H9 (cell line): ENCODE data around the gene MAST1. TPM values are rescaled to one million over a fixed set of nuclear protein-coding genes. Genes with fewer than 3 reads are reported as not detected.

Experiments
- DNase-seq: peaks from one replicate; pipeline ENCODE4 v3.0.0-alpha.2; 2017
- H2AFZ ChIP-seq: one replicate; pipeline ENCODE4 v1.6.1; 2013; ENCODE audit warnings: mild to moderate bottlenecking, low read length, control low read depth, moderate library complexity
- H2AK5ac ChIP-seq: 2 replicates; pipeline ENCODE4 v1.6.1; 2013; ENCODE audit warnings: low read length, control low read depth, mixed read lengths; ENCODE audit not compliant: insufficient read length
- H2BK120ac ChIP-seq: one replicate; pipeline ENCODE4 v1.6.1; 2013; ENCODE audit warnings: low read depth, mild to moderate bottlenecking, low read length, control low read depth, inconsistent platforms; ENCODE audit not compliant: poor library complexity, severe bottlenecking
- H2BK12ac ChIP-seq: 2 replicates; pipeline ENCODE4 v1.6.1; 2013; ENCODE audit warnings: low read length, control low read depth, mixed read lengths, low read depth; ENCODE audit not compliant: insufficient read length
- H2BK15ac ChIP-seq: 2 replicates; pipeline ENCODE4 v1.6.1; 2013; ENCODE audit warnings: low read depth, low read length, control low read depth
- H2BK20ac ChIP-seq: one replicate; pipeline ENCODE4 v1.6.1; 2013; ENCODE audit warnings: low read depth, mild to moderate bottlenecking, low read length, control low read depth, inconsistent platforms; ENCODE audit not compliant: poor library complexity, severe bottlenecking
- H2BK5ac ChIP-seq: 2 replicates; pipeline ENCODE4 v1.6.1; 2013; ENCODE audit warnings: low read length, control low read depth, mixed read lengths; ENCODE audit not compliant: insufficient read length
- H3K14ac ChIP-seq: 2 replicates; pipeline ENCODE4 v1.6.1; 2013; ENCODE audit warnings: low read length, control low read depth; ENCODE audit not compliant: insufficient read depth
- H3K18ac ChIP-seq: 2 replicates; pipeline ENCODE4 v1.6.1; 2013; ENCODE audit warnings: low read depth, mild to moderate bottlenecking, mixed read lengths, low read length, control low read depth; ENCODE audit not compliant: insufficient read length
- H3K23ac ChIP-seq: 2 replicates; pipeline ENCODE4 v1.6.1; 2013; ENCODE audit warnings: low read length, control low read depth, mixed read lengths, low read depth; ENCODE audit not compliant: insufficient read length
- H3K23me2 ChIP-seq: 2 replicates; pipeline ENCODE4 v1.6.1; 2013; ENCODE audit warnings: low read depth, mild to moderate bottlenecking, mixed read lengths, low read length, control low read depth; ENCODE audit not compliant: insufficient read length, poor library complexity, severe bottlenecking
- H3K27ac ChIP-seq: 2 replicates; pipeline ENCODE4 v1.5.1; 2013; ENCODE audit warnings: low read length, control low read depth, mixed read lengths, low read depth; ENCODE audit not compliant: insufficient read length
- H3K27me3 ChIP-seq: 2 replicates; pipeline ENCODE4 v1.6.1; 2013; ENCODE audit warnings: low read length, control low read depth, inconsistent platforms; ENCODE audit not compliant: insufficient read depth
- H3K4ac ChIP-seq: 2 replicates; pipeline ENCODE4 v1.6.1; 2013; ENCODE audit warnings: low read depth, mild to moderate bottlenecking, control low read depth, inconsistent platforms, low read length, moderate library complexity
- H3K4me1 ChIP-seq: 2 replicates; pipeline ENCODE4 v1.6.1; 2013; ENCODE audit warnings: low read length, control low read depth, inconsistent platforms; ENCODE audit not compliant: insufficient read depth
- H3K4me2 ChIP-seq: 2 replicates; pipeline ENCODE4 v1.6.1; 2013; ENCODE audit warnings: low read length, control low read depth, mixed read lengths; ENCODE audit not compliant: insufficient read length, insufficient read depth
- H3K56ac ChIP-seq: 2 replicates; pipeline ENCODE4 v1.6.1; 2013; ENCODE audit warnings: low read depth, mild to moderate bottlenecking, mixed read lengths, low read length, control low read depth; ENCODE audit not compliant: insufficient read length
- H3K79me1 ChIP-seq: 2 replicates; pipeline ENCODE4 v1.6.1; 2013; ENCODE audit warnings: low read depth, mild to moderate bottlenecking, moderate library complexity, low read length, control low read depth, inconsistent platforms; ENCODE audit not compliant: insufficient read depth, poor library complexity, severe bottlenecking
- H3K79me2 ChIP-seq: 2 replicates; pipeline ENCODE4 v1.6.1; 2013; ENCODE audit warnings: low read length, control low read depth, inconsistent platforms; ENCODE audit not compliant: insufficient read depth
- H3K9ac ChIP-seq: 2 replicates; pipeline ENCODE4 v1.6.1; 2013; ENCODE audit warnings: low read length, control low read depth, mixed read lengths; ENCODE audit not compliant: insufficient read length; ENCODE audit errors: extremely low read depth
- H3K9me3 ChIP-seq: one replicate; pipeline ENCODE4 v1.6.1; 2013; ENCODE audit warnings: low read depth, low read length, inconsistent platforms; ENCODE audit not compliant: control insufficient read depth
- H3T11ph ChIP-seq: one replicate; pipeline ENCODE4 v1.6.1; 2013; ENCODE audit warnings: mild to moderate bottlenecking, low read length, control low read depth, inconsistent platforms
- H4K20me1 ChIP-seq: one replicate; pipeline ENCODE4 v1.6.1; 2013; ENCODE audit not compliant: control insufficient read depth, insufficient read length, insufficient read depth
- H4K5ac ChIP-seq: 2 replicates; pipeline ENCODE4 v1.6.1; 2013; ENCODE audit warnings: low read depth, mild to moderate bottlenecking, mixed read lengths, low read length, control low read depth; ENCODE audit not compliant: insufficient read length
- H4K8ac ChIP-seq: replicated peaks from 2 replicates; pipeline ENCODE4 v1.6.1; 2013; ENCODE audit warnings: low read length, control low read depth, mixed read lengths, low read depth; ENCODE audit not compliant: insufficient read length
- H4K91ac ChIP-seq: 2 replicates; pipeline ENCODE4 v1.6.1; 2013; ENCODE audit warnings: low read depth, mild to moderate bottlenecking, moderate library complexity, mixed read lengths, low read length, control low read depth; ENCODE audit not compliant: insufficient read length
- H3K27ac Mint-ChIP-seq, 3 experiments: 2 replicates in 2 of 3; 3 replicates in 1 of 3; pipeline ENCODE4 v1.8.0; 2020 to 2021; ENCODE audit warnings: mixed read lengths in 3 of 3, mild to moderate bottlenecking in 1 of 3, moderate library complexity in 1 of 3
- H3K27me3 Mint-ChIP-seq: 2 replicates; pipeline ENCODE4 v1.8.0; 2021; ENCODE audit warnings: low read depth, mild to moderate bottlenecking, moderate library complexity, mixed read lengths
- H3K36me3 Mint-ChIP-seq, 3 experiments: 2 replicates in 2 of 3; 3 replicates in 1 of 3; pipeline ENCODE4 v1.8.0; 2020 to 2021; ENCODE audit warnings: low read depth in 3 of 3, mixed read lengths in 3 of 3; ENCODE audit not compliant: insufficient read depth in 1 of 3
- H3K4me1 Mint-ChIP-seq, 2 experiments: 2 replicates each; pipeline ENCODE4 v1.8.0; 2020; ENCODE audit warnings: mixed read lengths in 2 of 2
- H3K4me3 Mint-ChIP-seq, 2 experiments: 2 replicates in 1 of 2; 3 replicates in 1 of 2; pipeline ENCODE4 v1.8.0; 2020 to 2021; ENCODE audit warnings: mild to moderate bottlenecking in 2 of 2, mixed read lengths in 2 of 2, moderate library complexity in 1 of 2
- H3K9me3 Mint-ChIP-seq, 2 experiments: 2 replicates in 1 of 2; 3 replicates in 1 of 2; pipeline ENCODE4 v1.8.0; 2020; ENCODE audit warnings: mild to moderate bottlenecking in 2 of 2, mixed read lengths in 2 of 2, moderate library complexity in 1 of 2
- CTCF ChIP-seq: fragments of 200-600 bp; sonication (generic); conservative IDR thresholded peaks from 3 replicates; pipeline ENCODE4 v1.8.0; 2021; ENCODE audit warnings: antibody characterized with exemption, mild to moderate bottlenecking
- WGBS: extraction: QIAGEN DNeasy Blood & Tissue Kit; methylation state at CpG from one replicate; pipeline ENCODE4 v1.1.7; 2013; ENCODE audit warnings: missing lambda C conversion rate, low lambda C conversion rate, mixed read lengths; ENCODE audit not compliant: insufficient read length; ENCODE audit errors: extremely low coverage; 5-methylcytosine and 5-hydroxymethylcytosine counted together
- total RNA-seq: library from RNA; stranded (reverse); gene quantifications from 2 replicates; pipeline ENCODE4 v1.2.1, GENCODE V29; 2021

Gene MAST1
- total RNA-seq, 1 experiment from 2014 or later, result 15.1 TPM

DNA sequence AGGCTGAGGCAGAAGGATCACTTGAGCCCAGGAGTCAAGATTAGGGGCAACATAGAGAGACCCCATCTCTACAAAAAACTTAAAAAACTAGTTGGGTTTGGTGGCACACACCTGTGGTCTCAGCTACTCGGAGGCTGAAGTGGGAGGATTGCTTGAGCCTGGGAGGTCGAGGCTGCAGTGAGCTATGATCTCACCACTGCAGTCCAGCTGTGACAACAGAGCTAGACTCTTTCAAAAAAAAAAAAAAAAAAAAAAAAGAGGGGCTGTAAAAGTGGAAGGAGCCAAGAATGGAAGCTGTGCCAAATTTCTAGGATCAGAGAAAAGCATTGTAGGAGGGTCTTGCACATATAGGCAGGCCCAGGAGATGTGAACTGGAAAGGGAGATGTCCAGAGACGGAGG, 33.4 kb downstream of the MAST1 start:
- no peak for TF ChIP-seq CTCF
- Mint-ChIP-seq H3K9me3 (peaks cover 5 to 11% of the 10 kb centered on the region in 2 experiments; a peak in 4 of 5 replicates), H3K36me3 (peaks cover 36 to 51% (median 40%) of the 10 kb centered on the region in 3 experiments), H3K27ac (no peak overlapping the region), H3K4me3 (no peak overlapping the region), H3K27me3 (no peaks in the 10 kb centered on the region), H3K4me1 (peaks cover 5 to 10% of the 10 kb centered on the region in 2 experiments)
- peaks cover 3% of the 10 kb centered on the region for H4K20me1 ChIP-seq
- H3K9me3 ChIP-seq, result no peaks in the 10 kb centered on the region
- H2BK120ac ChIP-seq, result no peak overlapping the region
- H3K79me1 ChIP-seq, result no peaks in the 10 kb centered on the region
- no peak overlapping the region for H3K18ac ChIP-seq
- H3K27me3 ChIP-seq, result no peaks in the 10 kb centered on the region
- no peak overlapping the region for H3K4me2 ChIP-seq
- WGBS, result no CpG with 5 or more reads among the region's 3 CpGs
- no peak overlapping the region for H2BK5ac ChIP-seq
- no peak overlapping the region for H2BK12ac ChIP-seq
- H2BK15ac ChIP-seq, result no peak overlapping the region
- no peak overlapping the region for H3K4ac ChIP-seq
- no peak overlapping the region for H3K9ac ChIP-seq
- H3K23ac ChIP-seq, result no peak overlapping the region
- DNase-seq, result no peak
- H3K27ac ChIP-seq, result no peak overlapping the region
- no peaks in the 10 kb centered on the region for H3K79me2 ChIP-seq
- no peak overlapping the region for H2AK5ac ChIP-seq
- H2BK20ac ChIP-seq, result no peak overlapping the region
- no peak overlapping the region for H2AFZ ChIP-seq
- H3K4me1 ChIP-seq, result no peaks in the 10 kb centered on the region; the same call in 1 of the 2 replicates
- no peak overlapping the region for H3K14ac ChIP-seq
- no peak overlapping the region for H3T11ph ChIP-seq
- H4K91ac ChIP-seq, result no peak overlapping the region
- H4K8ac ChIP-seq, result no peak overlapping the region
- H4K5ac ChIP-seq, result no peak overlapping the region
- H3K56ac ChIP-seq, result no peak overlapping the region
- peaks cover 5% of the 10 kb centered on the region for H3K23me2 ChIP-seq
